IPS-NIHi11 (cell line): ENCODE measurements around the gene UQCR11.

ENCODE experiments used
- DNase-seq: peaks from one replicate; pipeline ENCODE4 v3.0.0; 2012; ENCODE audit warnings: mixed read lengths, low spot score

Gene UQCR11

DNA sequence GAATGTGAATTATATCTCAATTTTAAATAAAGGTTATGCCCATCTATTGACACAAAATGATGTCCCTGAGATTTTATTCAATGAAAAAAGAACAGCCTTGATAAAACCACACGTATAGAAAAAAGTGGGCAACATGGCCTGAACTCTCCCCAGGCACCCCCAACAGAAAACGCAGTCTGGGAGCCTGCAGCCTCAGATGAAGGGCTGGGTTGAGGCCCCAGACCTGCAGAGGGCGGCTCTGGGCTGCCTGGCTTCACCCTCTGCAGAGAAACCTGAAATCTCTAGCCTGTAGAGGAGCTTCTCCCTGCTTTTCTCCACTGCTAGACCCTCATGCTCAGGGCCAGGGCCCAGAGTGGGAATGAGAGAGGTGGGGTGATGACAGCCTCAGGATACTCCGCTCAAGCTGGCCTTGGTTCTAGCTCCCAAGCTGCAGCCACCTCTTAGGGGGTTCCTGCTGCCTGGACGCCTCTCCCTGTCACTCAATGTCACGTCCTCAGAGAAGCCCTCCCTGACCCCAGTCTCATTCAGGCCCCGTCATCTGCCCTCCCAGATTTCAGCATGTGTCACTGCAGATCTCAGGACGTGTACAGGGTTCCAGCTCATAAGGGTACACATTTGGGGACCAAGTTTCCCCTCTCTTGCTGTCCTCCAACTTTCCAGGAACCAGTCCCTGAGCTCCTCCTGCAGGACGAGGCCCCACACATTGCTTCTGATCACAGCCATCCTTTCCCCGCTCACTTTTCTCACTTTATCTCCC lies 14.4 kb downstream of the UQCR11 start:
- peak; percentile 56 for DNase-seq

DNA sequence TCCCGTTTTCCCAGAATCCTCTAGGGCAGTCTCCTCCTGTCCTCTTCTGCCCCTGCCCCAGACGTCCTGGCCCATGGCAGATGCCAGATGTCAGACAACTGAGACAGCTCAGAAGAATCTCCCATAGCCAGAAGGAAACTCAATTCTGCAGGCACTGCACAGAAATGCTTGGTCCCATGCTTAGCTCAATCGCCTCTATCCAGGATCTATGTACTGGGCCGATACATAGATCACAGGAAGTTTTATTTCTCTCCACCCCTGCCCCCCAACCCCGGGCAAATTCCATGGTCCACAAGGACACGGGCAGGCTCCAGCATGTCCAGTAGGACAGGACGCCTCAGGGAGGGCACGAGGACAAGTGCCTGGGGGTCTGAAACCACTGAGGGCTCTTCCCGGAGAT lies 17.4 kb downstream of the UQCR11 start:
- DNase-seq: no peak

GRCh38 chr19:1585243-1585580 lies 20.1 kb downstream of the UQCR11 start:
- DNase-seq: no peak

DNA sequence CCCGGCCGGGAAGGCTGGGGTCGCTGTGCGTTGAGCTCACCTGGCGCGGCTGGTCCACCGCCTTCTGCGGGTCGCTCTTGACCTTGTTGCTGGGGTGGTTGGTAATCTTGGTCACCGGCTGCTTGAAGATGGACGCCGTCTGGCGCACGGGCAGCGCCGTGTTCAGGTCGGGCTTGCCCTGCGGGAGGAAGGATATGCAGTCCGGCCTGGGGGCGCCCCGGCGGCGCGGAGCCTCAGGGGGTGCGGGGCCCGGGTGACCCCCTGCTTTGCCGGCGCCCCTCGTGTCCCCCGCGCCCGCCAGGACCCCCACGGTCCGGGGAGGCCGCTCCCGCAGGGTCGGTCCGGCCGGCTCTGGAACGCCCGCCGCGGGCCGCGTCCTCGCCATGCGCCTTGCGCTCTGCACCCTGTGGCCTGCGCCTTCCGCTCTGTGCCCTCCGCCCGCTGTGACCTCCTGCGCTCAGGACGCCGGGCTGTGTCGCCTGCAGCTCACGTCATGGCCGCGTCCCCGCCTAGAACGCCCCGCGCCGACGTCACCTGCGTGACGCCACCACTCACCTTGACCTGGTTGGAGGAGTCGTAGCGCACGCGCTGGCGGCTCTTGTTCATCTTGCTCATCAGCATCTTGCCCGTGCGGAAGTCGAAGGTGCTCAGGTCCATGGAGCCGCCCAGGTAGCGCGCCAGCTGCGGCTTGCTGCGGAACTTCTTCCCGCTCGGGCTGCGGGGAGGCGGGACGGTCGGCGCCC lies 20.6 kb downstream of the UQCR11 start:
- no peak for DNase-seq

DNA sequence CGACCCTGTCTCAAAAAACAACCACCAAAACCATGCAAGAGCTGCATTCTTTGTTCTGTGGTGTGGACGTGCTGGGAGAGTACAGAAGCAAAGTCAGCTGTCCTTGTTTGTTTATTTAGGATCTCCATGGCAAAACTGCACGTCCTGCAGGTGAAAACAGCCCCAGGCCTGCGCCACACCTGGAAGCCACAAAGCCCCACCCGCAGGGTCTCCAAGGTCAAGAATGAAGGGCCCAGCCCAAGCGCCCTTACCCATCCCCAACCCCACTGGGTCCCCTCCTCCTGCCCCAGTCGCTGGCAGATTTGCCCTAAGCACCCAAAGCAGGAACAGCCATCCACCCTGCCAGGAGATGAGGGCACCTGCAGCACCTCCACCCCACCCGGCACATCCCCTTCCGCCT lies 23.1 kb downstream of the UQCR11 start:
- DNase-seq: no peak

GRCh38 chr19:1580957-1581356 lies 24.3 kb downstream of the UQCR11 start:
- no peak for DNase-seq

DNA sequence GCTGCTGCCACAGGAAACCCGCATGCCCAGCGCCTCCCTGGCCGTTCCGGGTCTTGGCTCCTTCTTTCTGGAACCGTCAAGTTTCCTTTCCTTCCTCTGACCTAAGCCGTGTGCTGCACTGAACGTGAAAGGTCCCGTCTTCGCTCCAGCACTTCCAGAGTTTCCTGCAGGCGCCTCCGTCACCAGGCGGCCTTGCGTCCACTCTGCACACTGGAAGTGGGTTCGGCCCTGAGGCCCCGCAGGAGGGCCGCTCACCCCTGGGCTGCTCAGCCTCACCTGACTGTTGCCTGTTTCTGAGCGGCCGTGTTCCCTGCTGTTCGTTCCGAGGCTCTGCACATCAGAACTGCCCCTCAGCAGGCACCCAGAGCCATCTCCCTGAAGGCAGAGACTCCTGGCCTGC lies 24.9 kb downstream of the UQCR11 start:
- no peak for DNase-seq

DNA sequence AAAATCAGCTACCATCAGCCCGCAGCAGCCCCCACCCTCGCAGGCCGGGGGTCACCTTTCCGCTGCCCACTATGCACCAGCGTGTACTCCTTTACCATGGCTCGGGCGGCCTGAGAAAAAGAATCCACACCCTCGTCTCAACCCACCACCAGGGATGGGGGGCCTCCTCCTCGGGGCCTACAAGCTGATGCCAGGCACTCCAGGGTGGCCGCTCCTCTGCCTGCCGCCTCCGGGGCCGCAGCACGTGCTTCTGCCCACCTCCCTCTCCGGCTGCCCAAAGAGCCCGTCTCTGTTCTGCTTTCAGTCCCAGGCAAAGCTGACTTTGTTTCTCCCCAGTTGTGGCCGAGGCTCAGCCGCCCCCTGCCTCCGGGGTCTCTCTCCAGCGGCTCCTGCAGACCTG lies 26.0 kb downstream of the UQCR11 start:
- no peak for DNase-seq

DNA sequence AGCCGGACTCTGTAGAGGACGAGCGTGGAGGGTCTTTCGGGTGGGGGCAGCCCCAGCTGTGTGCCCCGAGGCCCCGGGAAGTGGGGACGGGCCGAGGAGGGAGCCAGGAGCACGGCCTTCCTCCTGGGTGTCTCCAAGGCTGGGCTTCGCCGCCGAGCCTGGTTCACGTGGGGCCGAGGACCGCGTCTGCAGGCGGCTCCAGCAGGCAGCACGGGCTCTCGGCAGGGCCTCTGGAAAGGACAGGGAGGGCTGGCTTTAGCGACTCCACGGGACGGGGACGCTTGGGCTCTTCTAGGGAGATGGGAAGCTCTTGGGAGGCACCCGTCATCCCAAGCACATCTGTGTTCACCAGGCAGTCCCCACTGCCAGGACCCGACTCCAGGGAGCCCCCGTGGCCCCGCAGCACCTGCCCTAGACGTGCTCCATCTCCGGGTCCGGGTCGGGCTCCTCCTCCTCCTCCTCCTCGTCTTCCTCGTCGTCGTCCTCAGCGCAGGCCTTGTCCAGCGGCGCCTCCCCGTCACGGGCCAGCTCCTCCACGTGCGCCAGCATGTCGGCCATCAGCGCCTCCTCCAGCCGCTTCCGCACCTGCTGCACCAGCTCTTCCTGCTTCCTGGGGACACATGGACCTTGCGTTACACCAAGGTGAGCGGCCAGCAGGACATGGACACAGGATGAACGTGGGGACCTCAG lies 27.2 kb downstream of the UQCR11 start:
- no peak for DNase-seq

- no peak for DNase-seq
Observed at GRCh38 chr19:1577090-1577928, 28.0 kb downstream of the UQCR11 start.

DNA sequence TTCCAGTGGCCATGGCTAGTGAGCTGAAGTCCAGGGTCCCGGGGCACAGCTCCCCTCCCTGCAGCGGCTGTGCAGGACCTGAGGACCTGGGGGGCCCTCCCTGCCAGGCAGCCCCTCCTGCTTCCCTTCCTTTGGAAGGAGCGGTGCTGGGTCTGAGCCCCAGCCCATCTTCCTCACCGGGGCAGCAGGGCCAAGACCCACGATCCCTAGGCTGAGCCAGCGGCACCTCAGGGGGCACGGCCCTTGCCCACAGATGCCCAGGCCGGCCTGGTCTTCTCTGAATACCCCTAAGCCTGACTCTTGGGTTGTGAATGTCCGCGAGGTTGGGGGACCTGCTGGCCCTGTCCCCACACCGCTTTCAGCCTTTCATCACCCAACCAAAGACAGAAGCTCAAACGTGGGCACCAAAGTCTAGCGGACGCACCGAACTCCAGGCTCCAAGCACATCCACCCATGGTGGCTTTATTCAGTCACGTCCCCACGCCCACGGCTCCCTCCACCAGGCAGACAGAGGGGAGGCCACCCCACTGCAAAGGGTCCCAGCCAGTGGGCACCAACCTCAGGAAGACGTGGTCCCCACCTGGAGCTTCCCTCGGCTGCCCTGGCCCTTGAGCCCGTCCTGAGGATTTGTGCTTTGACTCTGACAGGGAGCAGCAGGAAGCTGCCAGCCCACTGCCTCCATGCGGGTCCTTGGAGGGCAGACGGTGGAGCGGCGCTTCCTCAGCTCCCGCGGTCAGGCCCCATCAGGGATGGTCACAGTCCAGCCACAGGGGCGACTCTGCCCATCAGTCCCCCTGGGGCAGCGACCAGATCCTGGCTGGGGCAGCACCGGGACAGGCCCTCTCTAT lies 28.8 kb downstream of the UQCR11 start:
- no peak for DNase-seq

- DNase-seq: no peak
Observed at GRCh38 chr19:1575323-1576241, 29.7 kb downstream of the UQCR11 start.

GRCh38 chr19:1574354-1575136 lies 30.7 kb downstream of the UQCR11 start:
- DNase-seq: no peak

- no peak for DNase-seq
Observed at GRCh38 chr19:1572795-1573194, 32.5 kb downstream of the UQCR11 start.

DNA sequence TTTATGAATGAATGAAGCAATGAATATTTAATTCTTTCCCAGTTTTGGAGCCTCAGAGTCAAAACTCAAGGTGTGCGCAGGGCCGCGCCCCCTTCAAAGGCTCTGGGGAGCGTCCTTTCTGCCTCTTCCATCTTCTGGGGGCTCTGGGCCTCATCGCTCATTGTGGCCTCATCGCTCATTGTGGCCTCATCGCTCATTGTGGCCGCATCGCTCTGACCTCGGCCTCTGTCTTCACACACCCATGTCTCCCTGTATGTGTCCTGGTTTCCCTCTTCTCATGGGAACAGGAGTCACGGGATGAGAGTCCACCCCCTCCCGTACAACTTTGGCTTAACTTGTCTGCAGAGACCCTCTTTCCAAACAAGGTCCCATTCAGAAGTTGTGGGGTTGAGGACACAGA lies 33.9 kb downstream of the UQCR11 start:
- DNase-seq: no peak

- no peak for DNase-seq
Observed at GRCh38 chr19:1570836-1571235, 34.4 kb downstream of the UQCR11 start.

GRCh38 chr19:1569997-1570396 lies 35.3 kb downstream of the UQCR11 start:
- no peak for DNase-seq

- DNase-seq: peak; percentile 99
Observed at GRCh38 chr19:1568320-1569019, 36.8 kb downstream of the UQCR11 start, which contains the start of gene MEX3D. MEX3D (minus strand) TSS chr19:1568325; CDS start chr19:1568058, 267 bp downstream.

GRCh38 chr19:1567848-1568227 lies 37.4 kb downstream of the UQCR11 start:
- peak; percentile 56 for DNase-seq
